NCI-H446 treated with DMSO at 0.1 percent for 48 hours (cell line): Measurements from ENCODE around the gene TSSK6.
A peak's percentile ranks its signal among the peaks of the same experiment; 100 is the strongest.

Experiments
- DNase-seq: peaks from one replicate; lab custom pipeline; 2025; lab: John Stamatoyannopoulos, UW

Gene TSSK6

GRCh38 chr19:19505669-19506326, 9.6 kb downstream of the TSSK6 start:
- no peak for DNase-seq

GRCh38 chr19:19504754-19505668, 10.3 kb downstream of the TSSK6 start:
- no peak for DNase-seq

- no peak for DNase-seq
Observed at GRCh38 chr19:19502808-19503602, 12.3 kb downstream of the TSSK6 start.

DNA sequence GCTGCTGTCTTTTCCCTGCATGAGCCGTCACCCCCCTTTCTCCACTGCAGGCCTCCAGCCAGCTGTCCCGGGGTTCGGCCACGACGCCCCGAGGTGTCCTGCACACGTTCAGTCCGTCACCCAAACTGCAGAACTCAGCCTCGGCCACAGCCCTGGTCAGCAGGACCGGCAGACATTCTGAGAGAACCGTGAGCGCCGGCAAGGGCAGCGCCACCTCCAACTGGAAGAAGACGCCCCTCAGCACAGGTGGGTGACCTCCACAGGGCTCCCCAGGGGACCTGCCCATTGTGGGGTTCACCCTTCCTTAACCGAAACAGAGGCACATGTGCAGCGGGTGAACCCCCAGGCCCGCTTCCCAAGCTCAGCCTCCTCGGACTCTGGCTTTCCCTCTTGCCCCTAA, 13.1 kb downstream of the TSSK6 start:
- DNase-seq = no peak

DNA sequence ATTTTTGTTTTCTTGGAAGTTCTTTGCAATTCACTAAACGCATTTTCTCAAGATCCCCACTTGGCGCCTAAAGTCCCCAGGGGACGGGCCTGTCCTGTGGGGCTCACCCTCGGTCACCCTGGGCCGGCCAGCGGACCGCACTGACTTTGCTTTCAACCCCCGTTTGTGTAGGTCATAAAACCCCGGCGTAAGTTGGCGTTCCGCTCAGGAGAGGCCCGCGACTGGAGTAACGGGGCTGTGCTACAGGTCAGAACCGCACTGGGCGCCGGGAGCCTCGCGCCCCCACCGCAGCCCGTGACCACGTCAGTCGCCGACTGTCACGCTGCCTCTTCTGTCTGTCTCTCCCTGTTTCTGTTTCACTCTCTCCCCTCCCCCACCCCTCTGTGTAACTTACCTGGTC, 13.6 kb downstream of the TSSK6 start:
- no peak for DNase-seq

DNA sequence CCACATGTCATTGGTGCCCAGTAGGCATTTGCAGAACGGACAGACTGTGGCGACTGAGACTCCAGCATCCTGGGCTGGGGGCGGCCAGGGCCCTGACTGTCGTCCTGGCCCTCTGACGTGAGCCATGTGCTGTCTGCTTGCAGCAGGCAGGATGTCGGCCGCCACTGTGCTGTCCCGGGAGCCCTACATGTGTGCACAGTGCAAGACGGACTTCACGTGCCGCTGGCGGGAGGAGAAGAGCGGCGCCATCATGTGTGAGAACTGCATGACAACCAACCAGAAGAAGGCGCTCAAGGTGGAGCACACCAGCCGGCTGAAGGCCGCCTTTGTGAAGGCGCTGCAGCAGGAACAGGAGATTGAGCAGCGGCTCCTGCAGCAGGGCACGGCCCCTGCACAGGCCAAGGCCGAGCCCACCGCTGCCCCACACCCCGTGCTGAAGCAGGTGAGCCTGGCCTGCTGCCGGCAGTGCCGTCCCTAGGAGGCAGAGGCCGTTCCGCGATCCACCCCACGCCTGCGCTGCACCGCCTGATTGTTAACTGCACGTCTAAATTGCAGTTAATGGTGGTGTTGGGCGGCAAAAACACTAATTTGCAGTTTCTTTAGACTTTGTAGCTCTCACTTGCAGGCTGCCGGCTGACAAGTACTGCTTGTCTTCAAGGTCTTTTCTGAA, 14.2 kb downstream of the TSSK6 start:
- DNase-seq = no peak

DNA sequence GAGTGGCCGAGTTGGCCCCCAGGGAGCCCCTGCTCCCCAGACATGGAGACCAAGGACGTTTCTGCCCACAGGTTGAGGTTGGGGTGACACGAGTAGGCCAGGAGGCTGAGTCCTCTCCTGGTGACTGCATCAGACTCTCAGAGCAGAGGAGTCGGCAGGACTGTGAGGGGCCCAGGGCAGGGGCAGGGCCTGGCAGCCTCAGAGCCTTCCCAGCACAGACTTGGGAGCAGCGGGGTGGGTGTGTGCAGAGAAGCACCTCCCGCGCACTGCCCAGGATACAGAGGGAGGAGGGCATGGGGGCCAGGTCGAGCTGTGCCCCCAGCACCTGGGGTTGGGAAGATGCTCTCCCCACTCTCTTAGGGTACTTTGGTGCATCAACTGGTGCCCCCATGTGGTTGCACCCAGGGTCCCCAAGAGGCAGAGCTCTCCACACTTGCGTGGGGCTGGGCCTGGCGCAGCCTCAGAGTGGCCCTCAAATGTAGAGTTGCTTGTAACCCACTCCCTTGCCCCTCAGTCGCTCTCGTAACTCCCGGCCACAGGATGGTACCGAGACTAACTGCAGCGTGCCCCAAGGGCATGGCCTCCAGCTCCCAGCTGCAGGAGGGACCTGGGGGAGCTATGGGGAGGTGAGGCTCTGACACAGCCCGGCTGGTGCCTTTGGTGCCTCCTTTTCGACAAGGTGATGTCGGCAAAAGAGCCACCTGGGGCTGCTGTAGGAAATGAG, 15.9 kb downstream of the TSSK6 start:
- DNase-seq = no peak

DNA sequence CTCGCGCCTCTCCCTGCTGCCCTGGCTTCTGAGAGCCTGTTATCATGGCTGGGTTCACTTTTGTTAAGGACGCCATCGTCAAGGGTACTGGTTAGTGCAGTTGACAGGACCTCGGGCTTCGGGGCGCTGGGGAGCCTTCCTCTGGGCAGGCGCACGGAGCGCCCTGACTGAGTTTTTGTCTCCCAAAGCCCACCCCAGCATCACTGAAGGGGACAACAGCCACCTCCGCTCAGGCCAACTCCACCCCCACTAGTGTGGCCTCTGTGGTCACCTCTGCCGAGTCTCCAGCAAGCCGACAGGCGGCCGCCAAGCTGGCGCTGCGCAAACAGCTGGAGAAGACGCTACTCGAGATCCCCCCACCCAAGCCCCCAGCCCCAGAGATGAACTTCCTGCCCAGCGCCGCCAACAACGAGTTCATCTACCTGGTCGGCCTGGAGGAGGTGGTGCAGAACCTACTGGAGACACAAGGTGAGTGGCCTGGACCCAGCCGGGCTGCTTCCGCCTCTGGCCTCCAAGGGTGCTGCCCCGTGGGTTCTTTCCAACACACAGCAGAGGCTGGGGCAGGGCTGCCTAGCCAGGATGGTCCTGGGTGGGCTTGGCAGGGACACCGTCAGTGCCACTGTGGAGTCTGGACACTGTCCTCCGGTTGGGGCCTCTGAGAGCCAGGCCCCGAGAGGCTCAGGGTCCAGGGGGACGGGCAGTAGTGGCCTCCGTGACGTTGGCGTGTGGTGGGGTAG, 16.9 kb downstream of the TSSK6 start:
- DNase-seq = no peak

GRCh38 chr19:19495614-19496603, 19.4 kb downstream of the TSSK6 start:
- no peak for DNase-seq

DNA sequence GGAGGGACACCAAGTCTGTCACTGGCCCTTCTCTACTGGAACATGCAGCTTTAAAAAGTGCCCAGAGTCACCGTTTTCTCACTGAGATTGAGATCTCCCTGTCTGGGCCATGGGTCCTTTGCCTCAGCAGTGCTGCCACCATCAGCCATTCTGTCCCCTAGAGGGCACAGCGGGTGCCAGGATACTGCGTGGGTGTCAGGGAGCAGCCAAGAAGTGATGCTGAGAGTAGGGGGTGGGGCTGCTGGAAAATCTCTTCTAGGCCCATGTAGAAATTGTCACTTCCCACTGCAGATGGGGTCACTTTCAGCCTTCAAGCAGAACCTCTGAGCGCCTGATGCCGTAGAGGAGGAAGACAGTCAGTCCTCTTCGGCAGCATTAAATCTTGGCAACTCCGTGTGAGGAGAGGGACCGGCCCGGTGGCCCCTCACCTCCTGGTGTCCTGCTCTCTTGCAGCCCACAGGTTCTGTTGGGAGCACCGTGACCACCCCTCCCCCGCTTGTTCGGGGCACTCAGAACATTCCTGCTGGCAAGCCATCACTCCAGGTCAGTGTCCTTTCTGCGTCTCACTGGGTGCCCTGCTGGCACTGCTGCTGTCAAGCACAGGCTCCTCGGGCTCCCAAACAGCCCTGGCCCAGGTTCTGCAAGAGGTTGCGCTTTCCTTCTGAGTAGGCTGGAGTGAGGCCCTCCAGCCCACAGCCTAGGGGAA, 21.4 kb downstream of the TSSK6 start:
- DNase-seq = no peak

GRCh38 chr19:19492026-19492610, 23.2 kb downstream of the TSSK6 start:
- no peak for DNase-seq

DNA sequence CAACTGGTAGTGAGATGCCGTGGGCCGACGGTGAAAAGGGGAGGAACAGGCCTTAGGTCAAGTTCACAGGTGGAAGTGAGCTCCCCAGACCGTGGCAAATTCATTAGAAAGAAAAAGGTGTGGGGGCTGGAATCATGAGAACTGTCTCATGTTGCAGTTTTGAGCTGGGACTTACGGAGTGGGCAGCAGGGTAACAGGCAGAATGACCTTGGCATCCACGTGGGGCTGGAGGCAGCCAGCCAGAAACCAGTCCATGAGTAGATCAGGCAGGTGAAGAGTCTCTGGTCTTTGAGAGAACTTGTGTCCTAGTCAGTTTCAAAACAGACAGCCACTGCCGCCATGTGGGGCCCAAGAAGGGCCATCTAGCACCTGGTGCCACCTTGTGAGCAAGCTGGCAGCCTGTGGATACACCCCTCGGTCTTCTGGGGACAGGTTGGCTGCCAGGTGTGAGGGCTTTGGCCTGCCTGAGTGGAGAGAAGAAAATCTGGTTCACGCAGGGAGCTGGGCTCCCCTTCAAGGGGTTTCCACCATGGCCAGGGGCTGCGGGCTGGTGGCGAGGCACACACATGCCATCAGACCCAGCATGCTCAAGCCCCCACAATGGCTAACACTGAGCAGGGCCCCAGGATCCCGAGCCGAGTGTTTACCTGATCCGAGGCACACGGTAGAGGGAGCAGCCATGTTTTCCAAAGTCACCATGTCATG, 23.9 kb downstream of the TSSK6 start:
- DNase-seq = no peak

- peak; percentile 61 for DNase-seq
Observed at GRCh38 chr19:19490214-19490968, 25.0 kb downstream of the TSSK6 start.

DNA sequence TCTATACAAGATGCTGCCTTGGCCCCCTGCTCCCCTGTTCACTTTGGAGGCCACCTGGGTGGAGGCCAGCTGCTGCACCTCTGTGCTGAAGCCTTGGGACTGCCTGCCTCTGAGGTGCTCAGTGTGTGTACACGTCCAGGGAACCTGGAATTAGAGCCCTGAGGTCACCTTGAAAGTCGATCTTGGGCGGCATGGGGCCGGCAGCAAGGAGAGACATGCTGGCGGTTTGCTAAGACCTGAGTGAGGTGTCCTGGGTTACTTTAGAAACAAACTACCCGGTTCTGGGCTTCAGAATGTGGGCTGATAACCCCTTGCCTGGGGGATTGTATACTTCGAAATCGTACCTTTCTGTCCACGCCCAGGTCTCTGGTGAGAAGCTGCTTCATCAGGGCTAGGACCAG, 25.5 kb downstream of the TSSK6 start:
- no peak for DNase-seq

- DNase-seq = no peak
Observed at GRCh38 chr19:19488875-19489690, 26.3 kb downstream of the TSSK6 start.
